Loucy (cell line): ENCODE data around the gene STAT5B.

Experiments used
- EZH2phosphoT487 ChIP-seq: fragments of 200-600 bp; IDR thresholded peaks from 2 replicates; pipeline ENCODE4 v1.6.1; 2018; ENCODE audit warnings: antibody characterized with exemption, mild to moderate bottlenecking, moderate library complexity, borderline replicate concordance
- TF ChIP-seq, protein P1 (sequence below): fragments of 200-600 bp; sonication (generic); conservative IDR thresholded peaks from 2 replicates; pipeline ENCODE4 v1.5.1; 2014; ENCODE audit warnings: mild to moderate bottlenecking, antibody characterized with exemption, low read length

- TF ChIP-seq, protein P1, sequence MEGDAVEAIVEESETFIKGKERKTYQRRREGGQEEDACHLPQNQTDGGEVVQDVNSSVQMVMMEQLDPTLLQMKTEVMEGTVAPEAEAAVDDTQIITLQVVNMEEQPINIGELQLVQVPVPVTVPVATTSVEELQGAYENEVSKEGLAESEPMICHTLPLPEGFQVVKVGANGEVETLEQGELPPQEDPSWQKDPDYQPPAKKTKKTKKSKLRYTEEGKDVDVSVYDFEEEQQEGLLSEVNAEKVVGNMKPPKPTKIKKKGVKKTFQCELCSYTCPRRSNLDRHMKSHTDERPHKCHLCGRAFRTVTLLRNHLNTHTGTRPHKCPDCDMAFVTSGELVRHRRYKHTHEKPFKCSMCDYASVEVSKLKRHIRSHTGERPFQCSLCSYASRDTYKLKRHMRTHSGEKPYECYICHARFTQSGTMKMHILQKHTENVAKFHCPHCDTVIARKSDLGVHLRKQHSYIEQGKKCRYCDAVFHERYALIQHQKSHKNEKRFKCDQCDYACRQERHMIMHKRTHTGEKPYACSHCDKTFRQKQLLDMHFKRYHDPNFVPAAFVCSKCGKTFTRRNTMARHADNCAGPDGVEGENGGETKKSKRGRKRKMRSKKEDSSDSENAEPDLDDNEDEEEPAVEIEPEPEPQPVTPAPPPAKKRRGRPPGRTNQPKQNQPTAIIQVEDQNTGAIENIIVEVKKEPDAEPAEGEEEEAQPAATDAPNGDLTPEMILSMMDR = no peak
- no peak for TF ChIP-seq EZH2phosphoT487
Measured at GRCh38 chr17:42270596-42270995, 5.6 kb downstream of the STAT5B start.
